WTC11 (cell line): ENCODE results near the gene MICU2. TPM values are rescaled to one million over a fixed set of nuclear protein-coding genes. Genes with fewer than 3 reads are reported as not detected.

Experiments used
- ATAC-seq: fragments of 200-7000 bp; cut with Tn5 transposase; 2 replicates; pipeline ENCODE4 v1.10.0; 2021; ENCODE audit warnings: mild to moderate bottlenecking, moderate library complexity
- CTCF ChIA-PET: fragments of 300-600 bp; sonication (Branson Sonifier 250); formaldehyde crosslinking; loops from one replicate; lab custom pipeline; 2021; ENCODE audit warnings: antibody characterized with exemption; lab: Charles Lee
- POLR2A ChIA-PET: fragments of 350-600 bp; sonication (Branson Sonifier 250); formaldehyde crosslinking; loops from one replicate; lab custom pipeline; 2021; ENCODE audit warnings: antibody characterized with exemption; lab: Charles Lee
- DNase-seq: peaks from one replicate; pipeline ENCODE4 v3.0.0; 2021; ENCODE audit warnings: low spot score
- H3K27ac Mint-ChIP-seq: 2 replicates; pipeline ENCODE4 v1.8.0; 2021; ENCODE audit warnings: mixed read lengths
- H3K27me3 Mint-ChIP-seq: 2 replicates; pipeline ENCODE4 v1.8.0; 2021; ENCODE audit warnings: low read depth, mild to moderate bottlenecking, moderate library complexity, mixed read lengths
- H3K36me3 Mint-ChIP-seq: 2 replicates; pipeline ENCODE4 v1.8.0; 2021; ENCODE audit warnings: mixed read lengths
- H3K4me1 Mint-ChIP-seq: 2 replicates; pipeline ENCODE4 v1.8.0; 2022; ENCODE audit warnings: mixed read lengths
- H3K4me3 Mint-ChIP-seq: 2 replicates; pipeline ENCODE4 v1.8.0; 2021; ENCODE audit warnings: mild to moderate bottlenecking, moderate library complexity, mixed read lengths
- H3K9me3 Mint-ChIP-seq: 2 replicates; pipeline ENCODE4 v1.8.0; 2021; ENCODE audit warnings: mixed read lengths
- ARID4B ChIP-seq: sonication (generic); formaldehyde crosslinking; IDR thresholded peaks from 2 replicates; pipeline ENCODE4 v1.8.0; 2023; ENCODE audit warnings: missing genetic modification reagents, mild to moderate bottlenecking, borderline replicate concordance
- ATF6 ChIP-seq: sonication (generic); formaldehyde crosslinking; IDR thresholded peaks from 2 replicates; pipeline ENCODE4 v1.8.1; 2023; ENCODE audit warnings: mild to moderate bottlenecking, missing genetic modification reagents
- CBFB ChIP-seq: sonication (generic); formaldehyde crosslinking; IDR thresholded peaks from 2 replicates; pipeline ENCODE4 v1.8.1; 2022; ENCODE audit warnings: mild to moderate bottlenecking, low read depth, missing genetic modification reagents
- CDX4 ChIP-seq: fragments of 250-450 bp; sonication (Bioruptor Pico); IDR thresholded peaks from 2 replicates; pipeline ENCODE4 v1.9.0; 2021; ENCODE audit warnings: moderate library complexity, mild to moderate bottlenecking, inconsistent platforms, borderline replicate concordance
- ELF4 ChIP-seq: sonication (generic); formaldehyde crosslinking; IDR thresholded peaks from 2 replicates; pipeline ENCODE4 v1.8.1; 2022; ENCODE audit warnings: low read depth, mild to moderate bottlenecking, moderate library complexity, missing genetic modification reagents
- FOXJ3 ChIP-seq: sonication (generic); formaldehyde crosslinking; IDR thresholded peaks from 2 replicates; pipeline ENCODE4 v1.9.0; 2021; ENCODE audit warnings: missing genetic modification reagents, mild to moderate bottlenecking, borderline replicate concordance
- FOXP4 ChIP-seq: sonication (generic); formaldehyde crosslinking; IDR thresholded peaks from 2 replicates; pipeline ENCODE4 v1.8.0; 2022; ENCODE audit warnings: mild to moderate bottlenecking, missing genetic modification reagents
- IRF2 ChIP-seq: sonication (generic); formaldehyde crosslinking; IDR thresholded peaks from 2 replicates; pipeline ENCODE4 v1.8.0; 2022; ENCODE audit warnings: low read depth, missing genetic modification reagents, borderline replicate concordance
- ZNF138 ChIP-seq: sonication (generic); formaldehyde crosslinking; conservative IDR thresholded peaks from 2 replicates; pipeline ENCODE4 v1.8.1; 2022; ENCODE audit warnings: mild to moderate bottlenecking, moderate library complexity, missing genetic modification reagents
- ZNF219 ChIP-seq: sonication (generic); formaldehyde crosslinking; IDR thresholded peaks from 2 replicates; pipeline ENCODE4 v1.8.0; 2023; ENCODE audit warnings: missing genetic modification reagents, mild to moderate bottlenecking, borderline replicate concordance
- ZNF512 ChIP-seq: sonication (generic); formaldehyde crosslinking; IDR thresholded peaks from 2 replicates; pipeline ENCODE4 v1.8.1; 2022; ENCODE audit warnings: missing genetic modification reagents, borderline replicate concordance
- total RNA-seq: library from RNA; stranded (reverse); gene quantifications from 3 replicates; pipeline ENCODE4 v1.2.3, GENCODE V29; 2021
- TF ChIP-seq, protein P1 (sequence below): fragments of 250-450 bp; sonication (Bioruptor Pico); IDR thresholded peaks from 2 replicates; pipeline ENCODE4 v1.9.0; 2021; ENCODE audit warnings: mild to moderate bottlenecking
- TF ChIP-seq, protein P2 (sequence below): sonication (generic); formaldehyde crosslinking; IDR thresholded peaks from 2 replicates; pipeline ENCODE4 v1.8.1; 2022; ENCODE audit warnings: mild to moderate bottlenecking, missing genetic modification reagents, moderate library complexity, borderline replicate concordance

Gene MICU2
- total RNA-seq, 1 experiment from 2014 or later: 33.8 TPM

DNA sequence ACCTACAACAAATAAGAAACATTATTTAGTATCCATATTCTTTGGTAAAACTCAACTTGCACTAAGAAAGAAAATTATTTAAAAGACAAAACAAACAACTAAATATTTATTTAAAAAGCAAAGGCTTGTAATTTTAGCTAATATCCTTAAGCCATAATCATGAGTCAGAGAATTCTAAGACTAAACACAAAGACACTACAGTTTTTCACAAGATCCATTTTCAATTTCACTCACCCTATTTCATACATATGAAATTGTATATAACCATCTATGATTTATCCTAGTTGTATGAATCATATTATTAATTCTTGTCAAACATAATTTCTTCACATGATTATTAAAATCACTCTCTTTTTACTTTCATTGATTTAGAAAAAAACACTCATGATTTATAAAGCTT is 64.3 kb downstream of the MICU2 start:
- ATAC-seq: no peak
- DNase-seq: no peak
- ChIA-PET CTCF (no interaction called here), POLR2A (no interaction called here)
- no peaks in the 10 kb centered on the region for H3K27me3 Mint-ChIP-seq
- H3K9me3 Mint-ChIP-seq: no peaks in the 10 kb centered on the region
- H3K4me3 Mint-ChIP-seq: no peak overlapping the region
- no peak for TF ChIP-seq ATF6 (CRISPR knock-in tag)
- TF ChIP-seq ELF4 (CRISPR knock-in tag): no peak
- TF ChIP-seq IRF2 (CRISPR knock-in tag): no peak
- TF ChIP-seq ZNF138 (CRISPR knock-in tag): no peak
- no peak for TF ChIP-seq ARID4B (CRISPR knock-in tag)
- no peak for TF ChIP-seq CDX4
- no peak for TF ChIP-seq ZNF219 (CRISPR knock-in tag)
- TF ChIP-seq ZNF512 (CRISPR knock-in tag): no peak
- TF ChIP-seq, all 79 proteins: peak for 0
- H3K4me1 Mint-ChIP-seq: peaks cover 14% of the 10 kb centered on the region
- H3K36me3 Mint-ChIP-seq: 0 out of 2 replicates have a peak, but pooled peaks cover 4% of the 10 kb centered on the region
- H3K27ac Mint-ChIP-seq: no peak overlapping the region

GRCh38 chr13:21538753-21539152 is 65.2 kb downstream of the MICU2 start:
- ATAC-seq: no peak
- 0 out of 2 replicates have a peak, but pooled peaks cover 4% of the 10 kb centered on the region for H3K36me3 Mint-ChIP-seq
- no peak overlapping the region for H3K27ac Mint-ChIP-seq
- no peaks in the 10 kb centered on the region for H3K9me3 Mint-ChIP-seq
- no peak for DNase-seq
- no peaks in the 10 kb centered on the region for H3K27me3 Mint-ChIP-seq
- POLR2A ChIA-PET: no interaction called here
- peaks cover 10% of the 10 kb centered on the region for H3K4me1 Mint-ChIP-seq
- H3K4me3 Mint-ChIP-seq: no peak overlapping the region
- TF ChIP-seq FOXP4 (CRISPR knock-in tag) (no peak), CBFB (CRISPR knock-in tag) (no peak), FOXJ3 (no peak), ATF6 (CRISPR knock-in tag) (no peak)
- TF ChIP-seq, protein P1, sequence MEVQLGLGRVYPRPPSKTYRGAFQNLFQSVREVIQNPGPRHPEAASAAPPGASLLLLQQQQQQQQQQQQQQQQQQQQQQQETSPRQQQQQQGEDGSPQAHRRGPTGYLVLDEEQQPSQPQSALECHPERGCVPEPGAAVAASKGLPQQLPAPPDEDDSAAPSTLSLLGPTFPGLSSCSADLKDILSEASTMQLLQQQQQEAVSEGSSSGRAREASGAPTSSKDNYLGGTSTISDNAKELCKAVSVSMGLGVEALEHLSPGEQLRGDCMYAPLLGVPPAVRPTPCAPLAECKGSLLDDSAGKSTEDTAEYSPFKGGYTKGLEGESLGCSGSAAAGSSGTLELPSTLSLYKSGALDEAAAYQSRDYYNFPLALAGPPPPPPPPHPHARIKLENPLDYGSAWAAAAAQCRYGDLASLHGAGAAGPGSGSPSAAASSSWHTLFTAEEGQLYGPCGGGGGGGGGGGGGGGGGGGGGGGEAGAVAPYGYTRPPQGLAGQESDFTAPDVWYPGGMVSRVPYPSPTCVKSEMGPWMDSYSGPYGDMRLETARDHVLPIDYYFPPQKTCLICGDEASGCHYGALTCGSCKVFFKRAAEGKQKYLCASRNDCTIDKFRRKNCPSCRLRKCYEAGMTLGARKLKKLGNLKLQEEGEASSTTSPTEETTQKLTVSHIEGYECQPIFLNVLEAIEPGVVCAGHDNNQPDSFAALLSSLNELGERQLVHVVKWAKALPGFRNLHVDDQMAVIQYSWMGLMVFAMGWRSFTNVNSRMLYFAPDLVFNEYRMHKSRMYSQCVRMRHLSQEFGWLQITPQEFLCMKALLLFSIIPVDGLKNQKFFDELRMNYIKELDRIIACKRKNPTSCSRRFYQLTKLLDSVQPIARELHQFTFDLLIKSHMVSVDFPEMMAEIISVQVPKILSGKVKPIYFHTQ: no peak
- TF ChIP-seq, protein P2, sequence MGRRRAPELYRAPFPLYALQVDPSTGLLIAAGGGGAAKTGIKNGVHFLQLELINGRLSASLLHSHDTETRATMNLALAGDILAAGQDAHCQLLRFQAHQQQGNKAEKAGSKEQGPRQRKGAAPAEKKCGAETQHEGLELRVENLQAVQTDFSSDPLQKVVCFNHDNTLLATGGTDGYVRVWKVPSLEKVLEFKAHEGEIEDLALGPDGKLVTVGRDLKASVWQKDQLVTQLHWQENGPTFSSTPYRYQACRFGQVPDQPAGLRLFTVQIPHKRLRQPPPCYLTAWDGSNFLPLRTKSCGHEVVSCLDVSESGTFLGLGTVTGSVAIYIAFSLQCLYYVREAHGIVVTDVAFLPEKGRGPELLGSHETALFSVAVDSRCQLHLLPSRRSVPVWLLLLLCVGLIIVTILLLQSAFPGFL: no peak
- CTCF ChIA-PET: no interaction called here
